LNCaP clone FGC (cell line): ENCODE results near the gene ACTN1.
A peak's percentile ranks its signal among the peaks of the same experiment; 100 is the strongest.
"Not testable (repeated sequence)": the region's sequence is repeated elsewhere in the genome, so short reads cannot be mapped to it uniquely, and the experiment has no call there.

Experiments used
- DNase-seq: peaks from one replicate; pipeline ENCODE4 v3.0.0-alpha.2; 2011; ENCODE audit warnings: low read depth
- H3K4me3 ChIP-seq: 2 replicates; pipeline ENCODE4 v1.5.1; 2011; ENCODE audit warnings: mild to moderate bottlenecking, low read depth, low read length, control low read depth
- TF ChIP-seq, protein P1 (sequence below): IDR thresholded peaks from 2 replicates; pipeline ENCODE4 v1.5.1; 2012; ENCODE audit warnings: mild to moderate bottlenecking; ENCODE audit not compliant: control insufficient read depth, insufficient read depth; ENCODE audit errors: extremely low read depth

ACTN1 gene

GRCh38 chr14:68848253-68848652 lies 130.8 kb downstream of the ACTN1 start:
- no peak for DNase-seq
- no peak overlapping the region for H3K4me3 ChIP-seq
- TF ChIP-seq, protein P1, sequence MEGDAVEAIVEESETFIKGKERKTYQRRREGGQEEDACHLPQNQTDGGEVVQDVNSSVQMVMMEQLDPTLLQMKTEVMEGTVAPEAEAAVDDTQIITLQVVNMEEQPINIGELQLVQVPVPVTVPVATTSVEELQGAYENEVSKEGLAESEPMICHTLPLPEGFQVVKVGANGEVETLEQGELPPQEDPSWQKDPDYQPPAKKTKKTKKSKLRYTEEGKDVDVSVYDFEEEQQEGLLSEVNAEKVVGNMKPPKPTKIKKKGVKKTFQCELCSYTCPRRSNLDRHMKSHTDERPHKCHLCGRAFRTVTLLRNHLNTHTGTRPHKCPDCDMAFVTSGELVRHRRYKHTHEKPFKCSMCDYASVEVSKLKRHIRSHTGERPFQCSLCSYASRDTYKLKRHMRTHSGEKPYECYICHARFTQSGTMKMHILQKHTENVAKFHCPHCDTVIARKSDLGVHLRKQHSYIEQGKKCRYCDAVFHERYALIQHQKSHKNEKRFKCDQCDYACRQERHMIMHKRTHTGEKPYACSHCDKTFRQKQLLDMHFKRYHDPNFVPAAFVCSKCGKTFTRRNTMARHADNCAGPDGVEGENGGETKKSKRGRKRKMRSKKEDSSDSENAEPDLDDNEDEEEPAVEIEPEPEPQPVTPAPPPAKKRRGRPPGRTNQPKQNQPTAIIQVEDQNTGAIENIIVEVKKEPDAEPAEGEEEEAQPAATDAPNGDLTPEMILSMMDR = no peak

- not testable (repeated sequence) for H3K4me3 ChIP-seq, DNase-seq
These were observed 131.5 kb downstream of the ACTN1 start for GRCh38 chr14:68847640-68848039.

DNA sequence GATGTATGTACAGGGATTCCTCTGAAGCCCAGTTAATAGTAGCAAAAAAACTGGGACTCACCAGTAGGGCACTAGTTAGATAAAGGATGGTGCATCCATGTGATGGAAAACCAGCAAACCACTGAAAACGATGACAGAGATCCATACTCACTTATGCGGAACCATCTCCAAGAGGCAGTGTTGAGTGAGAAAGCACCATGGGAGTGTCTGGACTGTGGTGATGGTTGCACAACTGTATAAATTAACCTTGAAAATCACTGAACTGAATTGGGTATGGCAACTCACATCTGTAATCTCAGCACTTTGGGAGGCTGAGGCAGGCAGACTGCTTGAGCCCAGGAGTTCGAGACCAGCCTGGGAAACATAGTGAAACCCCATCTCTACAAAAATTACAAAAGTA lies 132.6 kb downstream of the ACTN1 start:
- no peak overlapping the region for H3K4me3 ChIP-seq
- no peak for DNase-seq
- TF ChIP-seq, protein P1 = no peak

GRCh38 chr14:68844210-68844545 lies 134.9 kb downstream of the ACTN1 start:
- no peak for DNase-seq
- TF ChIP-seq, protein P1 = no peak
- no peak overlapping the region for H3K4me3 ChIP-seq

- TF ChIP-seq, protein P1 = peak; percentile 87
- no peak overlapping the region for H3K4me3 ChIP-seq
- DNase-seq = peak; percentile 32
These were observed 135.5 kb downstream of the ACTN1 start for GRCh38 chr14:68843471-68844209.

DNA sequence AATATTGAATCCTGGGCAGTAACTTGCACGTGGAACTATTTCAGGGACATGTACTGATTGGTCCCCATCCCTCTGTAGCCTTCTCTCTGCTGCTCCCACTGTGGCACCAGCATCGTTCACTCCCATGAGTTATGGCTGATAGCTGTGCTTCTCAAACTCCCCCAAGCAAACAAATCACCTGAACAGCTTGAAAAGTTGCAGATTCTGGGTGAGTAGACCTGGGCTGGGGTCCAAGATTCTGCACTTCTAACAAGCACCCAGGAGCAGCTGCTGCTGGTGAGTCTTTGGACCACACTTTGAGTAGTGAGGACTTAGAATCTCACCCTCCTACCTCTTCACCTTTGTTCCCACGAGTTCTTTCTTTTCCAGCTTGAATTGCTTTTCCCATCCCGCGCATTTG lies 136.8 kb downstream of the ACTN1 start:
- no peak for DNase-seq
- TF ChIP-seq, protein P1 = no peak

GRCh38 chr14:68841016-68841809 lies 137.9 kb downstream of the ACTN1 start:
- no peak overlapping the region for H3K4me3 ChIP-seq
- DNase-seq = no peak
- TF ChIP-seq, protein P1 = no peak

More for the DNA sequence above, 136.8 kb downstream of the ACTN1 start:
- H3K4me3 ChIP-seq = no peak overlapping the region
